GM21786 (cell line): ENCODE measurements around the gene FBXO2.
"Not testable (repeated sequence)": the region's sequence is repeated elsewhere in the genome, so short reads cannot be mapped to it uniquely, and the experiment has no call there.

Experiments
- ATAC-seq: cut with Tn5 transposase; IDR thresholded peaks from one replicate; pipeline ENCODE4 v1.9.1; 2021; ENCODE audit not compliant: unreplicated experiment

The FBXO2 gene

DNA sequence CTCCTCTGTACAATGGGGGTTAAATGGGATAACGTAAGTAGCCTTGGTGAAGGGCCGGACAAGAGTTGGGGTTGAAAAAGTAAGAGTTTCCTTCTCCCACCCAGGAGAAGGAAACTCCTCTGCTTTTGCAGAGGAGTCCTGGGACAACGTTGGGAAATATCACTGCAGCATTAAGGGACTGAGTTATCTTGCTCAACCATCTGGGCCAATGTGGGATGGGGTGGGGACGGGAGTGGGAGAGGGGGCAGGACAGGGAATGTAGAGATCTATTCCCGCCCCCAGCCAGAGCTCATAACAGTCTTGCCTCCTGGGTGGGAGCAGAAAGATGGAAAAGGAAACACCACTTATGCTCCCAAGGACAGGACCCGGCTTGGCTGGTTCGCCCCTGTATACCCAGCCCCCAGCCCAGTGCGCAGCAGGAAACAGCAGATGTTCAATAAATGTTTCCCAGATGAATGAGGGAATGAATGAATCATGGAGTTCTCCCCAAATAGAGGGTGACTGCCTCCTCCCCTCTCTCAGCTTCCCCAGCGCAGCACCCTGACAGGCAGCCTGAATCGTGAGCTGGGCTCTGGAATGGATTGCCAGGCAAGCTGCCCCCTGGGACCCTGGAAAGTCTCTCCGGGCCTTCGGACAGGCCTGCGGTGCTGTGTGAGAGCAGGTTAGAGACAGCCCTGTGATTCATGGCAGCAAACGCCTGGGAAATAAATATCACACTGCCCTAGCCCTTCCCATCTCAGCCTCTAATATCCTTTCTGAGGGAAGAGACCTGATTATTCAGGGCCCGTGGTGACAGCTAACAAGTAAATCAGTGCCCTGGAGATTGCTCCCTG is 24.8 kb downstream of the FBXO2 start:
- no peak for ATAC-seq

- no peak for ATAC-seq
These were observed 25.5 kb downstream of the FBXO2 start for GRCh38 chr1:11628767-11629166.

GRCh38 chr1:11626551-11626950 is 27.7 kb downstream of the FBXO2 start:
- no peak for ATAC-seq

GRCh38 chr1:11623702-11624101 is 30.5 kb downstream of the FBXO2 start:
- no peak for ATAC-seq

GRCh38 chr1:11622398-11622797 is 31.8 kb downstream of the FBXO2 start:
- no peak for ATAC-seq

GRCh38 chr1:11620924-11621323 is 33.3 kb downstream of the FBXO2 start:
- ATAC-seq = no peak

GRCh38 chr1:11620405-11620804 is 33.8 kb downstream of the FBXO2 start:
- no peak for ATAC-seq

GRCh38 chr1:11617741-11618140 is 36.5 kb downstream of the FBXO2 start:
- no peak for ATAC-seq

DNA sequence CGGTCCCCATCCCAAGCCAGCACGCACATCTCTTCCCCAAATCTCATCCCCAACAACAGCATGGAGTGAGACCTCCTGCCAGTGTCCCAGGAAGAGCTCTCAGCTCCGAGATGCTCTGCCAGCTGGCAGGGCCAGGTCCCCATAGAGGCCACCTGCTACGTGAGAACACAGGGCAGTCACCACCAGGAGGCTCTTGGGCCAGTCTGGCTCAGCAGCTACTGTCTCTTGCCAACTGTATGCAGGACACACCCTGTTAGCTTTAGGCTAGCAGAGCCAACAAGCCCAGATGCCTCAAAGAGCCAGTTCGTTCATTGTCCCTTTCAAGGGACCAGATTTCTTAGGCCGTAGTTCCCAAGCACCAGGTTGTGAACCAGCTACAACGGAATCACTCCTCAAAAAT is 36.9 kb downstream of the FBXO2 start:
- ATAC-seq = no peak

- no peak for ATAC-seq
These were observed 37.5 kb downstream of the FBXO2 start for GRCh38 chr1:11616766-11617165.

DNA sequence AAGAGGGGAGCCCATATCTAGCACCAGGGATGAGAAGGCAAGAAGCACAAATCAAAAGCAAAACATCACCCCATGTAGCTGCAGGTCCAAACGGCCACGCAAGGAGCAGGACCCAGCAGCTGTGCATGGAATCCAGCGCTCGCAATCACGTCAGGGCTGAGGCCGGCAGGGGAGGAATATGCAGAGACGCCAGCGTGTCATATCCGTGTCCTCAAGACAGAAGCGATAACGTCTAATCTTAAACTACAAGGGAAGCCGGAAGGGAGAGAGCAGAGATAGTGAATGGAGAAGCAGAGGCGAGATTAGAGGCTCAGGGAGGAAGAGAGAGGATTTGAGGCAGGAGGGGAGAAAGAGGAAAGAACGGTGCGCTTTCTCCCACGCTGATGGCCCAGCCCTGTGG is 39.1 kb downstream of the FBXO2 start:
- no peak for ATAC-seq

DNA sequence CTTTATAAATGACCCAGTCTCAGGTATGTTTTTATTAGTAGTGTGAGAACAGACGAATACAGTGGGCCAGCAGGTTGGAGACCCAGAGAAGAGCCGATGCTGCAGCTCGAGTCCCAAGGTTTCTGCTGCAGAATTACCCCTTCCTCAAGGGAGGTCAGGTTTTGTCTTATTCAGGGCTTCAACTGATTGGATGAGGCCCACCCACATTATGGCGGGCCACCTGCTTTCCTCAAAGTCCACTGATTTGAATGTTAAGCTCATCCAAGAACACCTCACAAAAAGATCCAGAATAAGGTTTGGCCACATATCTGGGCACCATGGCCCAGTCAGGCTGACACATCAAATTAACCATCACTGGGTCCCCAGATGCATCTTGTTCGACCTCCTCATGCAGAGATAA is 40.9 kb downstream of the FBXO2 start:
- ATAC-seq = no peak

DNA sequence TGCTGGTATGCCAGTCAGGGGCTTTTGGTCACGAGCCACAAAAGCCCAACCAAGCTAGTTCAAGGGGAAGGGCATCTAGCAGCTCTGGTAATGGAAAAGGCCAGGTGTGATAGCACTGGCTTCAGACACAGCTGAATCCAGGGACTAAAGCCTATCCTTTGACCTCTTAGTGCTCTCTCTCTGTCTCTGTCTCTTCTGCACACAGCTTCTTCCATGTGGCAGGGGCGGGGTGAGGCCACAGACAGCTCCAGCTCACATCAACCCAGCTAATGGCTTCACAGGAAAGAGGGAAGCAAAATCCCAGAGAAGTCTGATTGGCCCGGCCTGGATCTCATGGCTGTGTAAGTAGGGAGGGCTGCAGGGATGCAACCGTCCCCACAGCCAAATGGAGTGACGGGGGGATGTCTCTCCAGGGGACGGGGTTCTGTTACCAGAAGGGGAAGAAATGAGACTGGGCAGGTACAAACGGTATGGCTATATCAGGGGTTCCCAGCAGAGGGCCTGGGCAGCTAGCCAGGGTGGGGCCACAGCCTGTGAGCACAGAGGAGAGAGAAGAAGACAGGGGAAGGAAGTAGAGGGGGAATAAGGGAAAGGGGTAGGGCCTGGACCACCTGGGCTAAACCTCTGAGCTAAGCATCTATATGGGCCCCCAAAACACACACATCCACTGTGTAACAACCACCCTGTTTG is 42.4 kb downstream of the FBXO2 start:
- no peak for ATAC-seq

- no peak for ATAC-seq
These were observed 43.5 kb downstream of the FBXO2 start for GRCh38 chr1:11610629-11611180.

- not testable (repeated sequence) for ATAC-seq
These were observed 44.9 kb downstream of the FBXO2 start for GRCh38 chr1:11609378-11609777.

GRCh38 chr1:11608596-11609130 is 45.6 kb downstream of the FBXO2 start:
- ATAC-seq = not testable (repeated sequence)

DNA sequence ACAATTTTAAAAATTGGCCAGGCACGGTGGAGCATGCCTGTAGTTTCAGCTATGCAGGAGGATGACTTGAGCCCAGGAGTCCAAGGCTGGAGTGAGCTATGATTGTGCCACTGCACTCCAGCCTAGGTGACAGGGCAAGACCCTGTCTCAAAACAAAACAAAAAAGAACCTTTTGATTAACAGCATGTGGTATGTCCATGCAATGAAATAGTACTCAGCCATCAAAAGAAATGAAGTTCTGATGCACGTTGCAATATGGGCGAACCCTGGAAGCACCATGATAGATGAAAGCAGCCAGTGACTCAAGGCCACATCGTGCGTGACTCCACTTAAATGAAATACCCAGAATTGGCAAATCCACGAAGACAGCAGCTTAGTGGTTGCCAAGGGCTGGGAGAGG is 47.5 kb downstream of the FBXO2 start:
- ATAC-seq = no peak

DNA sequence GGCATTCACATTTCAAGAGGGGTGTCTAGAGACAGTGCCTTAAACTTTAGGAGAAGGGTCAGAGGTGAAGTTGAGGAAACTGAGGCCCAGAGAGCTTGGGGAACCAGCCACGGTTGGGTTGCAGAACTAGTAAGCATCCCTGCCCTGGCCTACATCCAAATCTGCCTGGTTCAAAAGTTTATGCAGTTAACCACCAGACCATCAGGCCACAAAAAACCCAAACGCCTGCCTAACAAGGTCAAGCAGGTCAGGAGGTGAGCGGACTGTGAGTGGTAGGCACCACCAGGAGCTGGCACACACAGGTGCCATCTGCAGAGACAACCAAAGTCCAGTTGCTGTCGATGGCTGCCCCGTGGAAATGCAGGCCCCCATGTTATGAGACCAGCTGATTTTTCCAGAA is 51.2 kb downstream of the FBXO2 start:
- no peak for ATAC-seq

DNA sequence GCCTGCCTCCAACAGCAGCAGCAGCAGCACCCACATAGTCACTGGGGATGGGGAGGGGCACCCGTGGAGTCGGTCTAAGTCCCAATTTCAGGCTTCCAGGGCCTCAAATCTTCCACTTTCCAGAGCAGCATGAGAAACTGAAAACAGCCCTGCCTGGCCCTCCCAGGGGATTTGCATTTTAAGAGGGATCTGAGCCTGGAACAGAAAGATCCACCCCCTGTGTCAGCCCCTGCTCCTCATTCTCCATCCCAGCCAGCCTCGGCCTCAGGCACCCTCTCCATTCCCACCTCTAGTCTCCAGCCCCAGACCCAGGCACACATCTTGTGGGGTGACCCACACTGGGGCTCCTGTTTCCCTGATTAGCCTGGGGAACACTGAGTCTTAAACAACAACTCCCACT is 51.8 kb downstream of the FBXO2 start:
- ATAC-seq = no peak

- no peak for ATAC-seq
These were observed 53.4 kb downstream of the FBXO2 start for GRCh38 chr1:11600836-11601235.

- ATAC-seq = no peak
These were observed 54.2 kb downstream of the FBXO2 start for GRCh38 chr1:11599891-11600576.
